Activated T-cell treated with anti-CD3 and anti-CD28 coated beads, Interleukin-2, amount 50 U/mL, for 4 hours (primary cell): ENCODE data around the gene NETO2. TPM values are rescaled to one million over a fixed set of nuclear protein-coding genes. Genes with fewer than 3 reads are reported as not detected.

ENCODE experiments used
- ATAC-seq, 2 donors: fragments of 200-7000 bp; cut with Tn5 transposase; one replicate each; pipeline ENCODE4 v1.10.0; 2021
- DNase-seq: peaks from one replicate; pipeline ENCODE4 v3.0.0-alpha.2; 2020
- H3K27me3 Mint-ChIP-seq: one replicate; pipeline ENCODE4 v1.8.0; 2021; ENCODE audit warnings: low read depth, mixed read lengths
- H3K36me3 Mint-ChIP-seq: one replicate; pipeline ENCODE4 v1.8.0; 2022; ENCODE audit warnings: mixed read lengths; ENCODE audit not compliant: insufficient read depth
- H3K4me1 Mint-ChIP-seq: one replicate; pipeline ENCODE4 v1.8.0; 2021; ENCODE audit warnings: low read depth, mixed read lengths
- H3K4me3 Mint-ChIP-seq: one replicate; pipeline ENCODE4 v1.8.0; 2021; ENCODE audit warnings: mild to moderate bottlenecking, moderate library complexity, mixed read lengths
- H3K9me3 Mint-ChIP-seq: one replicate; pipeline ENCODE4 v1.8.0; 2021; ENCODE audit warnings: mixed read lengths
- total RNA-seq, 3 donors: library from RNA; stranded (reverse); gene quantifications; one replicate each; pipeline ENCODE4 v1.2.1, GENCODE V29; 2021

NETO2 gene
- total RNA-seq, 3 donors from 2014 or later = 22.5 to 28.5 (median 25.7) TPM

DNA sequence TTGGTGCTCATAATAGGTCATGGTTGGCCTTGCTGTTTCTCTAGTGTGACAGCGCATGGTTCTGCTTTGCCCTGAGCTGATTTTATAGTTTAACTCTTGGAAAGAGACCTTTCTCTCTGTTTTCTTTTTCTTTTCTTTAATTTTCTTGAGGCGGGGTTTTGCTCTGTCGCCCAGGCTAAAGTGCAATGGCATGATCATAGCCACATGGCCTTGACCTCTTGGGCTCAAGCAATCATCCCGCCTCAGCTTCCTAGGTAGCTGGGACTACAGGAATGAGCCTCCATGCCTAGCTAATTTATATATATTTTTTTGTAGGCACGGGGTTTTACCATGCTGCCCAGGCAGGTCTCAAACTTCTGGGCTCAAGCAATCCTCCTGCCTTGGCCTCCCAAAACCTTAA, 89.8 kb downstream of the NETO2 start:
- Mint-ChIP-seq H3K9me3 (no peaks in the 10 kb centered on the region), H3K4me3 (no peak overlapping the region), H3K4me1 (no peaks in the 10 kb centered on the region), H3K36me3 (no peaks in the 10 kb centered on the region), H3K27me3 (no peaks in the 10 kb centered on the region)
- ATAC-seq (no peak), DNase-seq (no peak)

GRCh38 chr16:47052666-47053640, 90.8 kb downstream of the NETO2 start:
- no peak overlapping the region for H3K4me3 Mint-ChIP-seq
- no peaks in the 10 kb centered on the region for H3K36me3 Mint-ChIP-seq
- no peaks in the 10 kb centered on the region for H3K27me3 Mint-ChIP-seq
- no peak for DNase-seq
- ATAC-seq = no peak
- no peaks in the 10 kb centered on the region for H3K4me1 Mint-ChIP-seq
- H3K9me3 Mint-ChIP-seq = no peaks in the 10 kb centered on the region

DNA sequence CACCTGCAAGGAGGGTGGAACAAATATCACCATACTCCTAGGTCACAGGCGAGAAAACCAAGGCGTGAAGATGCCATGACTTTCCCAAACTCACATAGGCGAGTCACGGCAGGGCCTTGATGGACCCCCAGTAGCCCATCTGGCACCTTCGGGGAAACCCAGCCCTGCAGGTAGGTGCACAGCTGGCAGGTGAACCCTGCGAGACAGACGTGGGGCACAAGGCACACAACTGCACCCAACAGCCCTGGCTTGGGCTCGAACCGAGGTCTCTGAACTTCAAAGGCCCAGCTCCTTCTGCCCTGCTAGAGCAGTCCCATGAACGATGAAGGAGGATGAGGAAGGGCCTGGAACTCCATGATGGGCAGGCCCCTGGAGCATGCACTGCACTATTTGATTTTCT, 92.7 kb downstream of the NETO2 start:
- DNase-seq = no peak

GRCh38 chr16:47049901-47050583, 93.7 kb downstream of the NETO2 start:
- Mint-ChIP-seq H3K27me3 (no peaks in the 10 kb centered on the region), H3K4me1 (peaks cover 9% of the 10 kb centered on the region), H3K9me3 (no peaks in the 10 kb centered on the region), H3K36me3 (no peaks in the 10 kb centered on the region), H3K4me3 (no peak overlapping the region)
- no peak for DNase-seq
- ATAC-seq = no peak

More for the DNA sequence above, 92.7 kb downstream of the NETO2 start:
- Mint-ChIP-seq H3K4me1 (peaks cover 2% of the 10 kb centered on the region), H3K9me3 (no peaks in the 10 kb centered on the region), H3K4me3 (no peak overlapping the region), H3K27me3 (no peaks in the 10 kb centered on the region), H3K36me3 (no peaks in the 10 kb centered on the region)
- ATAC-seq = no peak

GRCh38 chr16:47047524-47048203, 96.1 kb downstream of the NETO2 start:
- ATAC-seq = no peak
- no peak for DNase-seq
- H3K27me3 Mint-ChIP-seq = no peaks in the 10 kb centered on the region
- H3K9me3 Mint-ChIP-seq = no peaks in the 10 kb centered on the region
- no peak overlapping the region for H3K4me3 Mint-ChIP-seq
- H3K4me1 Mint-ChIP-seq = peaks cover 12% of the 10 kb centered on the region
- no peaks in the 10 kb centered on the region for H3K36me3 Mint-ChIP-seq

GRCh38 chr16:47046726-47047523, 96.8 kb downstream of the NETO2 start:
- Mint-ChIP-seq H3K27me3 (no peaks in the 10 kb centered on the region), H3K4me3 (no peak overlapping the region), H3K9me3 (no peaks in the 10 kb centered on the region), H3K4me1 (peaks cover 12% of the 10 kb centered on the region), H3K36me3 (no peaks in the 10 kb centered on the region)
- ATAC-seq (no peak), DNase-seq (no peak)

DNA sequence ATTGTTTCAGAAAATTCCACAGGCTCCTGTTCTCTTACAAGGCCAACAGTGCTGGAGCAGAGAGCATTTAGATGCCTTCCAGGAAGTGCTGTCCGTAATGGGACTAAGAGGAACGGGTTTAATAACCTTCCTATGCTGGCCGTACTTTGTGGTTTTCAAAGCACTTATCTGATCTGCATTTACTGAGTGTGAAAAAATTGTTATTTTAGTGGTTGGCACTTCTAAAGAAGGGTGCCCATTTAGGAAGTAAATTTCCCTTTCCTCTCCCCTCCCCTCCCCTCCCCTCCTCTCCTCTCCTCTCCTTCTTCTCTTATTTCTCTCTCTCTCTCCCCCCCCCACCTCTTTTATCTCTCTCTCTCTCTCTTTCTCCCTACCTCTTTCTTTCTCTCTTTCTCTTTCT, 98.3 kb downstream of the NETO2 start:
- ATAC-seq = no peak
- no peak for DNase-seq
- no peak overlapping the region for H3K4me3 Mint-ChIP-seq
- H3K36me3 Mint-ChIP-seq = no peaks in the 10 kb centered on the region
- peaks cover 12% of the 10 kb centered on the region for H3K4me1 Mint-ChIP-seq
- no peaks in the 10 kb centered on the region for H3K27me3 Mint-ChIP-seq
- H3K9me3 Mint-ChIP-seq = no peaks in the 10 kb centered on the region

DNA sequence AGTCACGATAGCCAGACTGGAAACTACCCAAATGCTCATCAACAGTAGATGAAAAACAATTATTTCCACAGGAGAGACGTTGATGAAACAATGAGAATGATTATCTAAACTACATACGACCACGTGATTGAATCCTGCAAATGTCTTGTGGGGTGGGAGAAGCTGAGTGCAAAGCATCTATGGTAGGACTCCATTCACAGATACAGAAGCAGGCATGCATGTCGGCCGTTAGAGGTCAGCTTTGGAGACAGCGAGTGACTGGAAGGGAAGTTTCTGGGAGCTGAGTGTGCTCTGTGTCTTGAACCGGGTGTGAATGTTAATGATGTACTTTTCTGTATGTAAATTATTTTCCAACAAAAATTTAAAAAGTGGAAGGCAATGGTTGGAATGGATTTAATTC, 98.7 kb downstream of the NETO2 start:
- no peaks in the 10 kb centered on the region for H3K36me3 Mint-ChIP-seq
- ATAC-seq = no peak
- H3K9me3 Mint-ChIP-seq = no peaks in the 10 kb centered on the region
- no peaks in the 10 kb centered on the region for H3K27me3 Mint-ChIP-seq
- DNase-seq = no peak
- peaks cover 12% of the 10 kb centered on the region for H3K4me1 Mint-ChIP-seq
- H3K4me3 Mint-ChIP-seq = no peak overlapping the region

DNA sequence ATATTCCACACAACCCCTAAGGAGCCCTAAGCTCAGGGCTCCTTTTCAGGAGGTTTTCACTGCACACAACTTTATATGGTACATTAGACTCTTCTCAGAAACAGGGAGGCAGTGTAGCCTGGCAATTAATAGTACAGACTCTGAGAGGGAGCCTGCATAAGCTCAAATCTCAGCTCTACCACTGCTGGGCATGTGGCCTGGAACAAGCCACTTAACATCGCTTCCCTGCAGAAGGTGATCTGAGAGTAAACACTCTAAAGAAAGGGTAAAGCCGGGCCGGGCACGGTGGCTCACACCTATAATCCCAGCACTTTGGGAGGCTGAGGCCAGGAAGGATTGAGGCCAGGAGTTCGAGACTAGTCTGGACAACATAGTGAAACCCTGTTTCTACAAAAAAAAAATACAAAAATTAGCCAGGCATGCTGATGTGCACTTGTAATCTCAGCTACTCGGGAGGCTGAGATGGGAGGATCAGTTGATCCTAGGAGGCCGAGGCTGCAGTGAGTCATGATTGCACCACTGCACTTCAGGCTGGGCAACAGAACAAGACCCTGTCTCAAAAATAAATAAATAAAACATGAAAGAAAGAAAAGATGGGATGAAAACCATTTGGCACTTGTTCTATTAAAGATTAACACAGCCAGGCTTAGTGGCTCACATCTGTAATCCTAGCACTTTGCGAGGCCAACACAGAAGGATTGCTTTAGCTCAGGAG, 99.6 kb downstream of the NETO2 start:
- ATAC-seq = no peak

DNA sequence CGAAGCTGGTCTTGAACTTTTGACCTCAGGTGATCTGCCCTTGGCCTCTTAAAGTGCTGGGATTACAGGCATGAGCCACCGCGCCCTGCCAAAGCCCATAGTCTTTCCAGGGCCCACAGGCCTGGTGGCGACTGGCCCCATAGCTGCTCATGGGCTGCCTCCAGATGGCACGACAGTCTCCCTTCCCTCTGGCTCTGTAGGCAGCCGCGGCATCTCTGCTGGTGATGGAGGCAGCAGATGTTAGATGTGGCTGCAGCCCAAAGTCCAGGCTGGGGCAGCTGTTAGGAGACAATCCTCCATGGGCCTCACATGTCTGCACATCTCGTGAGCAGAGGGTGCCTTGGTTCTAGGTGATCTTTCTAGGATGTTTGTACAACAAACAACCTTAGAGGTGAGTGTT, 100.5 kb downstream of the NETO2 start:
- Mint-ChIP-seq H3K4me1 (peaks cover 14% of the 10 kb centered on the region), H3K36me3 (no peaks in the 10 kb centered on the region), H3K4me3 (no peak overlapping the region), H3K9me3 (no peaks in the 10 kb centered on the region), H3K27me3 (no peaks in the 10 kb centered on the region)
- DNase-seq (no peak), ATAC-seq (no peak)

More for the DNA sequence above, 99.6 kb downstream of the NETO2 start:
- Mint-ChIP-seq H3K4me1 (peaks cover 12% of the 10 kb centered on the region), H3K4me3 (no peak overlapping the region), H3K36me3 (no peaks in the 10 kb centered on the region), H3K9me3 (no peaks in the 10 kb centered on the region), H3K27me3 (no peaks in the 10 kb centered on the region)
- no peak for DNase-seq

GRCh38 chr16:47037746-47038458, 105.8 kb downstream of the NETO2 start:
- Mint-ChIP-seq H3K9me3 (no peaks in the 10 kb centered on the region), H3K27me3 (no peaks in the 10 kb centered on the region), H3K36me3 (no peaks in the 10 kb centered on the region), H3K4me1 (peaks cover 3% of the 10 kb centered on the region), H3K4me3 (peak overlapping the region; percentile 75)
- DNase-seq (peak; percentile 91), ATAC-seq (peak; percentile 97 to 98)

DNA sequence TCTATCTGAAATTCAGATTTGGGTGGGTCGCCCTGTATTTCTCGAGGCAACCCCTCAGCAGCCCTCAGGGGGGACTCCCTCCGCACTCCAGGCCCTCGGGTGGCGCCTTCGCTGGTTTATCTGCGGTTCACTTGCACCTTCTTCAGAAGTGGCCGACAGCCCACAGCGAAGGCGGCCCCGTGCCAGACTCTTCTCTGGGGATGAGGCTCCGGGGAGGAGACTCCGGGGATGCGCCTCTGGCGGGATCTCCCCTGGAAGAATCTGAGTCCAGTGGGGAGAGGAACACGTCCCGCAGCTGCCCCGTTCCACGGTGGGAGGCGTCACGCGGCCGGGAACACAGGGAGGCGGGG, 106.4 kb downstream of the NETO2 start:
- Mint-ChIP-seq H3K36me3 (no peaks in the 10 kb centered on the region), H3K27me3 (no peaks in the 10 kb centered on the region)
- peak; percentile 44 to 51 for ATAC-seq

GRCh38 chr16:47036201-47036600, 107.5 kb downstream of the NETO2 start:
- Mint-ChIP-seq H3K4me3 (peak overlapping the region; percentile 47), H3K27me3 (no peaks in the 10 kb centered on the region), H3K36me3 (no peaks in the 10 kb centered on the region), H3K4me1 (peaks cover 3% of the 10 kb centered on the region), H3K9me3 (no peaks in the 10 kb centered on the region)
- no peak for DNase-seq
- no peak for ATAC-seq

More for the DNA sequence above, 106.4 kb downstream of the NETO2 start:
- H3K4me3 Mint-ChIP-seq = peak overlapping the region; percentile 75
- peak; percentile 18 for DNase-seq
- peaks cover 3% of the 10 kb centered on the region for H3K4me1 Mint-ChIP-seq
- no peaks in the 10 kb centered on the region for H3K9me3 Mint-ChIP-seq
